Measurements from ENCODE around the gene POU2AF3. TPM values are rescaled to one million over a fixed set of nuclear protein-coding genes. Genes with fewer than 3 reads are reported as not detected.

POU2AF3 gene
- total RNA-seq, 1 experiment from 2014 or later: not detected

DNA sequence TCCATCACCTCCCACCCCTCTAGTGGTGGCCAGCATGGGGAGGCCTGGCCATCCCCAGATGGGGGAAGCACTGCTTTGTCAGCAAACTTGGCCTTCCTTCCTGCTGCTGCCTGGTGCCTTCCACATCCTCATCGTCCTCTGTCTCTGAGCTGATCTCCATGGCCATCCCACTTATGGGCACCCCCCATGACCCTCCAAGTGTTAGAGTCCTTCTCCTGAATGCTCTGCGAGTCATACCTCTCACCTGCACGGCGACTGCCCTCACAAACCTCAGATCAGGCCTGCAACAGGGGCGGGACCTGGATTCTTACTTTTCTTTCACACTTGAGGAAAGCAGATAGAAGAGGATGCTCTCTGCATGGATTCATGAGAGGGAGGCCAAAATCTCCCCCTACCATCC is 56.8 kb downstream of the POU2AF3 start:
- no peak overlapping the region for H2AFZ ChIP-seq (ENCODE audit: low read depth, low read length, poor library complexity, severe bottlenecking)
- ChIA-PET CTCF (no interaction called here), RAD21 (ENCODE audit: low non-redundant PET in 1 of 2, low total read pairs in 2 of 2, uncharacterized antibody in 2 of 2, unreplicated experiment in 2 of 2) (no interaction called here), POLR2A (no interaction called here)
- H3K4me1 ChIP-seq (ENCODE audit: control insufficient read depth in 1 of 2, insufficient read depth in 2 of 2, low read length in 2 of 2): no peaks in the 10 kb centered on the region
- no TSS peak for BruUV-seq (replicated peaks)
- no peaks in the 10 kb centered on the region for H3K79me2 ChIP-seq (ENCODE audit: insufficient read depth, low read length)
- H3K9ac ChIP-seq (ENCODE audit: low read length): no peak overlapping the region
- H3K27me3 ChIP-seq (ENCODE audit: insufficient read depth, low read length): peaks cover 8% of the 10 kb centered on the region; the same call in 1 of the 2 replicates
- ATAC-seq (no peak), DNase-seq (ENCODE audit: low read depth, low spot score) (no peak)
- no peaks in the 10 kb centered on the region for H3K36me3 ChIP-seq (ENCODE audit: control insufficient read depth in 1 of 2, insufficient read depth in 2 of 2, low read length in 2 of 2)
- no peak overlapping the region for H3K27ac ChIP-seq (ENCODE audit: low read depth, low read length)
- H4K20me1 ChIP-seq (ENCODE audit: insufficient read depth): no peaks in the 10 kb centered on the region
- H3K9me2 ChIP-seq (ENCODE audit: insufficient read depth): no peaks in the 10 kb centered on the region
- intact Hi-C loops (cut with micrococcal nuclease): no loop called here
- TF ChIP-seq CEBPB (IDR thresholded peaks at IDR 0.05; ENCODE audit: low read depth): no peak
- no peak for TF ChIP-seq ELF1 (IDR thresholded peaks at IDR 0.05; ENCODE audit: borderline replicate concordance, low read depth)
- TF ChIP-seq, protein P1, sequence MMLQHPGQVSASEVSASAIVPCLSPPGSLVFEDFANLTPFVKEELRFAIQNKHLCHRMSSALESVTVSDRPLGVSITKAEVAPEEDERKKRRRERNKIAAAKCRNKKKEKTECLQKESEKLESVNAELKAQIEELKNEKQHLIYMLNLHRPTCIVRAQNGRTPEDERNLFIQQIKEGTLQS (IDR thresholded peaks at IDR 0.05): no peak
- TF ChIP-seq POLR2AphosphoS5 (IDR thresholded peaks at IDR 0.05; ENCODE audit: low read depth, low read length): no peak
- TF ChIP-seq EGR1 (IDR thresholded peaks at IDR 0.05; ENCODE audit: low read depth): no peak
- TF ChIP-seq ZNF274 (IDR thresholded peaks at IDR 0.05; ENCODE audit: low read depth, low read length): no peak
- H3K4me3 ChIP-seq (replicated peaks in 1 of 2; ENCODE audit: low read depth in 1 of 2, low read length in 2 of 2): no peak overlapping the region
- no peak overlapping the region for H3K4me2 ChIP-seq (ENCODE audit: low read length)
- H3K9me3 ChIP-seq (ENCODE audit: control insufficient read depth in 1 of 2, insufficient read depth in 1 of 2, low read depth in 1 of 2, low read length in 2 of 2): no peaks in the 10 kb centered on the region

- BruUV-seq (replicated peaks): no TSS peak
- Histone ChIP-seq H3K9ac (ENCODE audit: low read length) (no peak overlapping the region), H3K27ac (ENCODE audit: low read depth, low read length) (no peak overlapping the region), H4K20me1 (ENCODE audit: insufficient read depth) (no peaks in the 10 kb centered on the region), H3K9me3 (ENCODE audit: control insufficient read depth in 1 of 2, insufficient read depth in 1 of 2, low read depth in 1 of 2, low read length in 2 of 2) (no peaks in the 10 kb centered on the region), H3K4me1 (ENCODE audit: control insufficient read depth in 1 of 2, insufficient read depth in 2 of 2, low read length in 2 of 2) (no peaks in the 10 kb centered on the region), H3K4me2 (ENCODE audit: low read length) (no peak overlapping the region), H3K27me3 (ENCODE audit: insufficient read depth, low read length) (no peaks in the 10 kb centered on the region), H3K79me2 (ENCODE audit: insufficient read depth, low read length) (no peaks in the 10 kb centered on the region), H3K9me2 (ENCODE audit: insufficient read depth) (no peaks in the 10 kb centered on the region), H3K36me3 (ENCODE audit: control insufficient read depth in 1 of 2, insufficient read depth in 2 of 2, low read length in 2 of 2) (no peaks in the 10 kb centered on the region), H3K4me3 (replicated peaks in 1 of 2; ENCODE audit: low read depth in 1 of 2, low read length in 2 of 2) (no peak overlapping the region), H2AFZ (ENCODE audit: low read depth, low read length, poor library complexity, severe bottlenecking) (no peak overlapping the region)
- intact Hi-C loops (cut with micrococcal nuclease): no loop called here
- POLR2A ChIA-PET: no interaction called here
- no peak for DNase-seq (ENCODE audit: low read depth, low spot score)
- CTCF ChIA-PET: no interaction called here
- no peak for ATAC-seq
- RAD21 ChIA-PET (ENCODE audit: low non-redundant PET in 1 of 2, low total read pairs in 2 of 2, uncharacterized antibody in 2 of 2, unreplicated experiment in 2 of 2): no interaction called here
- TF ChIP-seq, protein P2, sequence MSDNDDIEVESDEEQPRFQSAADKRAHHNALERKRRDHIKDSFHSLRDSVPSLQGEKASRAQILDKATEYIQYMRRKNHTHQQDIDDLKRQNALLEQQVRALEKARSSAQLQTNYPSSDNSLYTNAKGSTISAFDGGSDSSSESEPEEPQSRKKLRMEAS (IDR thresholded peaks at IDR 0.05): no peak
- TF ChIP-seq, protein P3, sequence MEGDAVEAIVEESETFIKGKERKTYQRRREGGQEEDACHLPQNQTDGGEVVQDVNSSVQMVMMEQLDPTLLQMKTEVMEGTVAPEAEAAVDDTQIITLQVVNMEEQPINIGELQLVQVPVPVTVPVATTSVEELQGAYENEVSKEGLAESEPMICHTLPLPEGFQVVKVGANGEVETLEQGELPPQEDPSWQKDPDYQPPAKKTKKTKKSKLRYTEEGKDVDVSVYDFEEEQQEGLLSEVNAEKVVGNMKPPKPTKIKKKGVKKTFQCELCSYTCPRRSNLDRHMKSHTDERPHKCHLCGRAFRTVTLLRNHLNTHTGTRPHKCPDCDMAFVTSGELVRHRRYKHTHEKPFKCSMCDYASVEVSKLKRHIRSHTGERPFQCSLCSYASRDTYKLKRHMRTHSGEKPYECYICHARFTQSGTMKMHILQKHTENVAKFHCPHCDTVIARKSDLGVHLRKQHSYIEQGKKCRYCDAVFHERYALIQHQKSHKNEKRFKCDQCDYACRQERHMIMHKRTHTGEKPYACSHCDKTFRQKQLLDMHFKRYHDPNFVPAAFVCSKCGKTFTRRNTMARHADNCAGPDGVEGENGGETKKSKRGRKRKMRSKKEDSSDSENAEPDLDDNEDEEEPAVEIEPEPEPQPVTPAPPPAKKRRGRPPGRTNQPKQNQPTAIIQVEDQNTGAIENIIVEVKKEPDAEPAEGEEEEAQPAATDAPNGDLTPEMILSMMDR (IDR thresholded peaks at IDR 0.05 in 2 of 3, conservative IDR thresholded peaks at IDR 0.05 in 1 of 3; ENCODE audit: borderline replicate concordance in 1 of 3, insufficient read depth in 1 of 3, low read depth in 2 of 3, low read length in 2 of 3): no peak
- TF ChIP-seq CBX3 (IDR thresholded peaks at IDR 0.05; ENCODE audit: low read depth) (no peak), SRF (IDR thresholded peaks at IDR 0.05; ENCODE audit: low read depth) (no peak), FOSL1 (IDR thresholded peaks at IDR 0.05; ENCODE audit: low read depth) (no peak), POLR2A (IDR thresholded peaks at IDR 0.05; ENCODE audit: borderline replicate concordance, extremely low read depth, insufficient read depth, insufficient read length) (no peak), TCF7L2 (IDR thresholded peaks at IDR 0.05; ENCODE audit: borderline replicate concordance, extremely low read depth, insufficient read depth, insufficient read length) (no peak), RAD21 (IDR thresholded peaks at IDR 0.05; ENCODE audit: low read depth) (no peak), EZH2phosphoT487 (IDR thresholded peaks at IDR 0.05; ENCODE audit: borderline replicate concordance) (no peak), ELF1 (IDR thresholded peaks at IDR 0.05; ENCODE audit: borderline replicate concordance, low read depth) (no peak), SIN3A (IDR thresholded peaks at IDR 0.05; ENCODE audit: low read depth) (no peak), POLR2AphosphoS5 (IDR thresholded peaks at IDR 0.05; ENCODE audit: low read depth, low read length) (no peak), ZNF274 (IDR thresholded peaks at IDR 0.05; ENCODE audit: low read depth, low read length) (no peak)
- TF ChIP-seq, protein P4, sequence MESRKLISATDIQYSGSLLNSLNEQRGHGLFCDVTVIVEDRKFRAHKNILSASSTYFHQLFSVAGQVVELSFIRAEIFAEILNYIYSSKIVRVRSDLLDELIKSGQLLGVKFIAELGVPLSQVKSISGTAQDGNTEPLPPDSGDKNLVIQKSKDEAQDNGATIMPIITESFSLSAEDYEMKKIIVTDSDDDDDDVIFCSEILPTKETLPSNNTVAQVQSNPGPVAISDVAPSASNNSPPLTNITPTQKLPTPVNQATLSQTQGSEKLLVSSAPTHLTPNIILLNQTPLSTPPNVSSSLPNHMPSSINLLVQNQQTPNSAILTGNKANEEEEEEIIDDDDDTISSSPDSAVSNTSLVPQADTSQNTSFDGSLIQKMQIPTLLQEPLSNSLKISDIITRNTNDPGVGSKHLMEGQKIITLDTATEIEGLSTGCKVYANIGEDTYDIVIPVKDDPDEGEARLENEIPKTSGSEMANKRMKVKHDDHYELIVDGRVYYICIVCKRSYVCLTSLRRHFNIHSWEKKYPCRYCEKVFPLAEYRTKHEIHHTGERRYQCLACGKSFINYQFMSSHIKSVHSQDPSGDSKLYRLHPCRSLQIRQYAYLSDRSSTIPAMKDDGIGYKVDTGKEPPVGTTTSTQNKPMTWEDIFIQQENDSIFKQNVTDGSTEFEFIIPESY (IDR thresholded peaks at IDR 0.05; ENCODE audit: extremely low read depth, insufficient replicate concordance, low read length): no peak
These were observed 57.8 kb downstream of the POU2AF3 start for GRCh38 chr11:111355956-111356659.

Measured in HCT116 (cell line).